Stimulated activated CD4-positive, alpha-beta T cell treated with anti-CD3 and anti-CD28 coated beads, Interleukin-12 subunit alpha, Interleukin-12 subunit beta, amount 100 ng/mL, for 24 hours (primary cell): ENCODE data around the gene PDCD6IP.
"Not testable (repeated sequence)": the region's sequence is repeated elsewhere in the genome, so short reads cannot be mapped to it uniquely, and the experiment has no call there.

Experiments
- DNase-seq, 2 experiments: peaks; one replicate each; pipeline ENCODE4 v3.0.0-alpha.2; 2020; ENCODE audit warnings: low read depth in 2 of 2

Gene PDCD6IP

DNA sequence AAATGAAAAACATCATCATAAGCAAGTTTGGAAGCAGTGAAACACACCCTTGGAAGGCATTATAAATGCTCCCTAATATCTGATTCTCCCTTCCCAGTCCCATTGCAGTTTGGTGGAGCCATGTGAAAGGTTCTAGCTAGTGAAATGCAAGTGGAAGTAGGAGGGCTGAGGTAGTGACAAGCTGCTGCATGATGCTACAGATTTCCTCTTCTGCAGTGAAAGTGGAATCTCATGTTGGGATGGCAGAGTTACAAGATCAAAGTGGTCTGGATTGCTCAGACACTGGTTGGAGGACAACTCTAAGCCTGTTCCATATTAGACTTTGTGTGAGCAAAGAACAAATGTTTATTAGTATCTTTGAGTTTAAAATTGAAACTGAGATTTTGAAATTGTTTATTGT lies 3.3 kb upstream of the PDCD6IP start:
- DNase-seq, result no peak

- no peak for DNase-seq
These were observed 2.4 kb upstream of the PDCD6IP start for GRCh38 chr3:33795856-33796536.

GRCh38 chr3:33798113-33798417 lies 365 bp upstream of the PDCD6IP start:
- no peak for DNase-seq

DNA sequence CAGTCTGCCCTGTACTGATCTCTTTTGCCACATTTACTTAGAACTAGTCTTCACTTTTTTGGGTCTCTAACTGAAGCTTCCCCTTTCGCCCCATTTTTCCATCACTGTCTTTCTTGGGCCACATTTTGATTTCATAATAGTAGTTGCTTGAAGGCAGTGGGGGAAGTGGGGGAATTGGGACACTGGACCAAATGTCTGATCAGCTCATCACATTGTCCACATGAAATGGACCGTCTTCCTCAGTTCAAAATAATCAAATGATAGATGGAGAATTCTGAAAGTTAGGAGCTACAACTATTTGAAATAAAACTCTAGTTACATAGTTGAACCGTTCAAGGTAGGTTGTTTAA lies 747 bp downstream of the PDCD6IP start:
- no peak for DNase-seq

GRCh38 chr3:33803252-33803651 lies 4.8 kb downstream of the PDCD6IP start:
- DNase-seq, result no peak

DNA sequence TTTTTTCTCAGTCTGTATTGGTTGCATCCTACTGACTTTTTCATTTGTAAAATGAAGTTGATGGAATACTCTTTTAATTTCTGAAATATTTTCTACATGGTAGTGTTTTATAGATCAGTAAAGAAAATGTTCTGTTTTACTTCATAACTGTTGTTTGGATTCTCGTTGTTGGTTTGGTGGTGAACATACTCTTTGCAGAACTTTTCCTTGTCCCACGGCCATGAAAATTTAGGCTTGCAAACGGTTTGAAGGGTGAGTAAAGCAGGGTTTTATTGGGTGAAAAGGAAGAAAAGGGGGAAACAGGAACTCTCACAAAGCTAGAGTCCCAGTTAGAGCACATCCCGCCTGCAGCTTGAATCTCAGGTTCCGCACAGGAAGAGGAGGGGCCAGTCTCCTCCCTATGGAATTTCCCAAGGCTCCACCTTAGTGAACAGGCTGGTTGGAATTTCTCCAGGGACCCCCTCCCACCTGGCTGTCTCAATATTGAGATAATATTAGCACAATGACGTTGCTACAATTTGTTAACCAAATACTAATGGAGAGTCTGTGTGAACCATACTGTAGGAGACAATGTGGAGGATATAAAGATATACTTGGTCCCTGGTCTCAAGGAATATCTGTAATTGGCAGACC lies 5.6 kb downstream of the PDCD6IP start:
- DNase-seq, result no peak

GRCh38 chr3:33807191-33807590 lies 8.8 kb downstream of the PDCD6IP start:
- no peak for DNase-seq

- no peak for DNase-seq
These were observed 10.1 kb downstream of the PDCD6IP start for GRCh38 chr3:33808559-33808958.

DNA sequence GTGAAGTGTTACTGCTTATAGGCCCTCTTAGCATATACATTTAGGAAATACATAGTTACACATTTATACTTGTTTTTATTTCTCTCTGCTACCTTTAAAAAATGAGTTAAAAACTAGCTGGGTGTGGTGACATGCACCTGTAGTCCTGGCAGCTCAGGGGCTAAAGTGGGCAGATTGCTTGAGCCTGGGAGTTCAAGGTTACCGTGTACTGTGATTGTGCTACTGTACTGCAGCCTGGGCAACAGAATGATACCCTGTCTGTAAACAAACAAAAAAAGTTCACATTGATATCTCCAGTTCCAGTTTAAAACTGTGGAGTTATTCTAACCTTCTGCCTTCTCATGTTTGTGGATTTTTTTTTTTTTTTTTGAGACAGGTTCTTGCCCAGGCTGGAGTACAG lies 12.1 kb downstream of the PDCD6IP start:
- no peak for DNase-seq

DNA sequence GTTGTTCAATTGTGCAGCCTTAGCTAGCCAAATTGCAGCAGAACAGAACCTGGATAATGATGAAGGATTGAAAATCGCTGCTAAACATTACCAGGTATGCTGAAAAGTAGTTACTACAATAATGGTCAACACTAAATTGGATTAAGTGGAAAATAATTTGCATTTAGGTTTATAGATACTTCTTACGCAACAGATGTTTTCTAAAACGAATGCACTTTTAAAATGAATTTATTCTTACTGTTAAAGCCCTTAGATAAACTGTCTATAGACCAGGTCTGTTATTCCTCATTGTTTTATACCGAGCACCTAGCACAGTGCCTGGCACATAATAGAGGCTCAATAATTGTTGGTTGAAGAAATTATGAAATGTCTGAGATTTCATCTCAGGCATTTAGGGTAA lies 23.6 kb downstream of the PDCD6IP start:
- no peak for DNase-seq

DNA sequence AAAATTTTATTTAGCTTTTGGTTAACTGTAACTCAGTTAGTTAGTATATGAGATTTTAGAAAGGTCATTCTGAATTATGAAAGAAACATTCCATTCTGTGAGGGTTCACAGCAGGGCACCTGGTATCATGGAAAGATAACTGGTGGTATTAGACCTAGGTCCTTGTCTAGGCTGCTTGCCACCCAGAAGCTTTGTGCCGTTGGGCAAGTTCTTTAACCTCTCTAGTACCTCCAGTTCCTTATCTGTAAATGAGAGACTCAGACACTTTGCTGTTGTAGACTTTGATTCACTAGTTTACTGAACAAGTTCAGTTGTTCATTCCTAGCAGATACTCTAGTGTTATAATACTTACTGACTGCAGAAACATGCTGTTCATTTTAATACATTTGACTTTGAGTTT lies 25.4 kb downstream of the PDCD6IP start:
- DNase-seq, result no peak

GRCh38 chr3:33825111-33825510 lies 26.7 kb downstream of the PDCD6IP start:
- no peak for DNase-seq

DNA sequence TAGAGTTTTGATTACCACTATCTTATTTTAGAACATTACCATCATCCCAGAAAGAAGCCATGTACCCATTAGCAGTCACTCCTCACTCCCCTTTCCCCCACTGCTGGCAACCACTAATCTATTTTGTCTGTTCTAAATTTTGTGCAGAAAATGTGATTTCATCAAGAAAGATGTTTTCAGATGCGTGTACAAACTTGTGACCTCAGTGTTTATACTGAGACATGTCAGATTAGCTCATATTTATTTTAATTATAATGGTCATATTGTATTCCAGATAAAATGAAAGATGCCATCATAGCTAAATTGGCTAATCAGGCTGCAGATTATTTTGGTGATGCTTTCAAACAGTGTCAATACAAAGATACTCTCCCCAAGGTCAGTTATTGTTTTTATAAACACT lies 27.8 kb downstream of the PDCD6IP start:
- DNase-seq, result no peak

DNA sequence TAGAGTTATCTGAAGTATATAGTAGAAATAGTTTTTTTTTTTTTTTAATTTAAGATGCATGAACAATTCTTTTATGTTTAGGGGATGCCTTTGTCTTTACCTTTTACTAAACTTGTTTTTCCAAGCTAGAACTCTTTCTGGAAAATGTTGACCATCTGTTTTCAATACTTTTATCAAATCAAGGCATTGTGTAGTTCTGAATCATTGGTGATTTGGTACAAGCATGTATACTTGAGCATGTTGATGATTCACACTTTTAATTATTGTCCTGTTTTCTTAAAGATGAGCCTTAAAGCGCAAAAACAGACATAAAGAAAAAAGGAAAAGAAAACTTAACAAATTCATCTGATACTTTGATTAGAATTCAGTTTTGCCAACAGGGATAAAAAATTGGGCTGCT lies 28.3 kb downstream of the PDCD6IP start:
- DNase-seq, result no peak

GRCh38 chr3:33829720-33830119 lies 31.3 kb downstream of the PDCD6IP start:
- DNase-seq, result no peak

DNA sequence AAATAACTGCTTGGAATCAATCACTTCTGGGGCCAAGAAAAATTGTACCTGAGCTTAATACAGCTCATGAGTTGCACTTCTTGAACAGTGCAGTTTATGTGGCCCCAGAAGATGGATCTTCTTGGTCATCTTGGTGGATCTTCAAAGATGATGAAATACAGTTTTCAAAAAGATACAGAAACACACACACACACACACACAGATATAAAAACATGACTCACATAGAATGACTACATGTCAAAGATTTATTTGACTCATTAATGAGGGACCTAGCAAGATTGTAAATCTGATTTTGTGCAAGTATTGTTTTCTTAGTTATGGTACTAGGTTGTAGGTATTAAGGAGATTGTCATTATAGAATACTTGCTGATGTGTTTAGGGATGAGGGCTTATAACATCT lies 32.6 kb downstream of the PDCD6IP start:
- DNase-seq, result no peak

GRCh38 chr3:33833408-33834095 lies 35.1 kb downstream of the PDCD6IP start:
- no peak for DNase-seq

DNA sequence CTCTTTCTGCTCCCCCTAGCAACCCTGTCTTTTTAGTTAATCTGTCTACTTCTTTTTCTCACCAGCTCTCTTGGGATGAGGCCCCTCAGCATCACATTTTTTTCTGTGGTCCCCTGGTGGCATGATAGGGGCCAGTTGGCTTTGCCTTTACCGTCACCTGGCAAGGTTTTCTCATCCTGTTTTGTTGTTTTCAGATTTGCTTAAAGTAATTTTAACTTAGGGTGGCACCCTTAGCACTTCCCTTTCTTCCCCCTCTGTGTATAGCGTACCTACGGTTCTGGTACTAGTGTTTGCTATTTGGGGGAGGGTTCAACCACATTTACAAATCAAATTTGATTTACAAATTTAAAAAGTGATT lies 35.6 kb downstream of the PDCD6IP start:
- no peak for DNase-seq

DNA sequence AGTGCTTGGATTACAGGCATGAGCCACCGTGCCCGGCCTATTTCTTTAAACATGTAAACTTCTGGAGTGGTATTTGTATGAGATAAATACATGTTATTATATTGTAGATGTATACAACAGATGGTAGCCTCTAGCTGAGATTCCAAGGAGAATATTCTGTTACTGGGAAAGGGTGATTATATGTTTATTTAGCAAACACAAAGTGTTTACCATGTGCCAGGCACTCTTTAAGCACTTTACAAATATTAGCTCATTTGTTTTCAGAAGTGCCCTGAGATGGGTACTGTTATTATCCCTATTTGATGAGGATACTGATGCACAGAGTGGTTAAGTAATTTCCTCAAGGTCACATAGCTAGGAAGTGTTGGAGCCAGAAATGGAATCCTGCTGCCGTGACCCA lies 38.8 kb downstream of the PDCD6IP start:
- DNase-seq, result not testable (repeated sequence)

DNA sequence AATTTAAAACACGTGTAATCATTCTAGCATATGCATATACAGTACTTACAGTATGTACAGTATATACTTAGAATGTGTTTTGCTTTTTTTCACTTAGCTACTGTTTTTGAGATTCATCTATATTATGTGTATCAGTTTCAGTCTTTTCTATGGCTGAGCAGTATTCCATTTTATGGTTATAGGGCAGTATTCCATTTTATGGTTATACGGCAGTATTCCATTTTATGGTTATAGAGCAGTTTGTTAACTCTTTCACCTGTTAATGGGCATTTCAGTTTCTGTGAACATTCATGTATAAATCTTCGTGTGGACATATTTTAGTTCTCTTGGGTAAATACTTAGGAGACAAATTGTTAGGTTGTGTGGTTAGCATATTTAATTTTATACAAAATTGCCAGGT lies 40.9 kb downstream of the PDCD6IP start:
- no peak for DNase-seq

DNA sequence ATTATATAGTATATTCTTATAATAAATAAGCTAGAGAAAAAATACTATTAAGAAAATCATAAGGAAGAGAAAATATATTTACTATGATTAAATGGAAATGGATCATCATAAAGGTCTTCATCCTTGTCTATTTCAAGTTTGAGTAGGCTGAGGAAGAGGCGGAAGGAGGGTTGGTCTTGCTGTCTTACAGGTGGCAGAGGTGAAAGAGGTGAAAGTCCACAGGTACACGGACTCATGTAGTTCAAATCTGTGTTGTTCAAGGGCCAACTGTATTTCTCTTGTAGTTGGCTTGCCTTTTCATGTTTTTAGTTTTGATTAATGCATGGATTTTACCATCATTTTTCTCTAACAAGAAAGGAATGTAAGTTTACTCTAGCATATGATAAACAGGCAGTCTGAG lies 41.7 kb downstream of the PDCD6IP start:
- no peak for DNase-seq

GRCh38 chr3:33848624-33849347 lies 50.4 kb downstream of the PDCD6IP start:
- no peak for DNase-seq

- DNase-seq, result not testable (repeated sequence)
These were observed 52.2 kb downstream of the PDCD6IP start for GRCh38 chr3:33850599-33850998.
